Measurements from ENCODE around the gene LOXHD1.

Gene LOXHD1

DNA sequence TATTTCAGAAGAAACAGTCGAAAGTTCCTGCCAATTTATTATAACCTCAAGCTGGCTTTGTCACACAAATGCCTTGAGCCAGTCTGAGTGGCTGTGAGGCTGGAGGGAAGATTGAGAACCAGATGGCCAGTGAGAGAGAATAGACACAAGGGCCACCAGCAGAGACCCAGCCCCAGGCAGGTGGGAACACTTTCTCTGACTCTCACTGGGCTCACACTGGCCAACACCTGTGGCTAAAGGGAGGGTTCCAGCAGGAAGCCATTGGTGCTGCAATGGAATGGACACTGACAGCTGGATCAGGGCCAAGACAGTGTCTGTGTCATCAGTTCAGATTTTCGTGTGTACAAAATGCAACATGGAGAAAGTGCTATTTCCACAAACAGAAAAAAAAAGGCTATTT lies 29.9 kb downstream of the LOXHD1 start:
- no peak overlapping the region for H3K27ac ChIP-seq (replicated peaks)
- no peaks in the 10 kb centered on the region for H3K27me3 ChIP-seq (ENCODE audit: insufficient read depth, poor library complexity, severe bottlenecking)
- no peak for DNase-seq (ENCODE audit: low read depth in 1 of 2, low spot score in 1 of 2)
- H3K4me3 ChIP-seq (replicated peaks; ENCODE audit: insufficient read depth, low read length) = no peak overlapping the region
- no peak for TF ChIP-seq GABPA (IDR thresholded peaks at IDR 0.05; ENCODE audit: low read depth)
- TF ChIP-seq, protein P1, sequence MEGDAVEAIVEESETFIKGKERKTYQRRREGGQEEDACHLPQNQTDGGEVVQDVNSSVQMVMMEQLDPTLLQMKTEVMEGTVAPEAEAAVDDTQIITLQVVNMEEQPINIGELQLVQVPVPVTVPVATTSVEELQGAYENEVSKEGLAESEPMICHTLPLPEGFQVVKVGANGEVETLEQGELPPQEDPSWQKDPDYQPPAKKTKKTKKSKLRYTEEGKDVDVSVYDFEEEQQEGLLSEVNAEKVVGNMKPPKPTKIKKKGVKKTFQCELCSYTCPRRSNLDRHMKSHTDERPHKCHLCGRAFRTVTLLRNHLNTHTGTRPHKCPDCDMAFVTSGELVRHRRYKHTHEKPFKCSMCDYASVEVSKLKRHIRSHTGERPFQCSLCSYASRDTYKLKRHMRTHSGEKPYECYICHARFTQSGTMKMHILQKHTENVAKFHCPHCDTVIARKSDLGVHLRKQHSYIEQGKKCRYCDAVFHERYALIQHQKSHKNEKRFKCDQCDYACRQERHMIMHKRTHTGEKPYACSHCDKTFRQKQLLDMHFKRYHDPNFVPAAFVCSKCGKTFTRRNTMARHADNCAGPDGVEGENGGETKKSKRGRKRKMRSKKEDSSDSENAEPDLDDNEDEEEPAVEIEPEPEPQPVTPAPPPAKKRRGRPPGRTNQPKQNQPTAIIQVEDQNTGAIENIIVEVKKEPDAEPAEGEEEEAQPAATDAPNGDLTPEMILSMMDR (IDR thresholded peaks at IDR 0.05; ENCODE audit: insufficient read depth, low read length) = no peak
- TF ChIP-seq POLR2AphosphoS5 (IDR thresholded peaks at IDR 0.05; ENCODE audit: low read depth) = no peak
- no peak for TF ChIP-seq SPI1 (IDR thresholded peaks at IDR 0.05; ENCODE audit: borderline replicate concordance, low read depth)
- TF ChIP-seq, protein P2, sequence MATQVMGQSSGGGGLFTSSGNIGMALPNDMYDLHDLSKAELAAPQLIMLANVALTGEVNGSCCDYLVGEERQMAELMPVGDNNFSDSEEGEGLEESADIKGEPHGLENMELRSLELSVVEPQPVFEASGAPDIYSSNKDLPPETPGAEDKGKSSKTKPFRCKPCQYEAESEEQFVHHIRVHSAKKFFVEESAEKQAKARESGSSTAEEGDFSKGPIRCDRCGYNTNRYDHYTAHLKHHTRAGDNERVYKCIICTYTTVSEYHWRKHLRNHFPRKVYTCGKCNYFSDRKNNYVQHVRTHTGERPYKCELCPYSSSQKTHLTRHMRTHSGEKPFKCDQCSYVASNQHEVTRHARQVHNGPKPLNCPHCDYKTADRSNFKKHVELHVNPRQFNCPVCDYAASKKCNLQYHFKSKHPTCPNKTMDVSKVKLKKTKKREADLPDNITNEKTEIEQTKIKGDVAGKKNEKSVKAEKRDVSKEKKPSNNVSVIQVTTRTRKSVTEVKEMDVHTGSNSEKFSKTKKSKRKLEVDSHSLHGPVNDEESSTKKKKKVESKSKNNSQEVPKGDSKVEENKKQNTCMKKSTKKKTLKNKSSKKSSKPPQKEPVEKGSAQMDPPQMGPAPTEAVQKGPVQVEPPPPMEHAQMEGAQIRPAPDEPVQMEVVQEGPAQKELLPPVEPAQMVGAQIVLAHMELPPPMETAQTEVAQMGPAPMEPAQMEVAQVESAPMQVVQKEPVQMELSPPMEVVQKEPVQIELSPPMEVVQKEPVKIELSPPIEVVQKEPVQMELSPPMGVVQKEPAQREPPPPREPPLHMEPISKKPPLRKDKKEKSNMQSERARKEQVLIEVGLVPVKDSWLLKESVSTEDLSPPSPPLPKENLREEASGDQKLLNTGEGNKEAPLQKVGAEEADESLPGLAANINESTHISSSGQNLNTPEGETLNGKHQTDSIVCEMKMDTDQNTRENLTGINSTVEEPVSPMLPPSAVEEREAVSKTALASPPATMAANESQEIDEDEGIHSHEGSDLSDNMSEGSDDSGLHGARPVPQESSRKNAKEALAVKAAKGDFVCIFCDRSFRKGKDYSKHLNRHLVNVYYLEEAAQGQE (IDR thresholded peaks at IDR 0.05; ENCODE audit: insufficient replicate concordance, low read depth) = no peak

DNA sequence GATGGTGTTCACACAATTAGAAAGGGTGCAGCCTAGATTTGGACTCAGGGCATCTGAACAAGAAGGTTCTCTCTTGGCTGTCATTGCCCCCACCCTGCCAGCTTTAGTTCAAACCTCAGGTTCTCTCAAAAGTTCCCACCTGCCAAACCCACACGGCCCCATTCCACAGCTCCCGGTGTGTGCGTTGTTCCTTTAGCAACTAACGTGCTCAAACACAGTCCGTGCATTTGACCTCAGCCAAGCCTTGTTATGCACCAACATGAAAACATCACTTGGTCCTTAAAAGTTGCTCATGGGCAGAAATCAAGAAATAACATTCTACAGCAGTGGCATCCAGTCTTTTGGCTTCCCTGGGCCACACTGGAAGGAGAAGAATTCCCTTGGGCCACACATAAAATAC lies 32.0 kb downstream of the LOXHD1 start:
- DNase-seq (ENCODE audit: low read depth in 1 of 2, low spot score in 1 of 2) = no peak
- Histone ChIP-seq H3K4me3 (replicated peaks; ENCODE audit: insufficient read depth, low read length) (no peak overlapping the region), H3K27me3 (ENCODE audit: insufficient read depth, poor library complexity, severe bottlenecking) (no peaks in the 10 kb centered on the region), H3K27ac (replicated peaks) (no peak overlapping the region)
- no peak for TF ChIP-seq GABPA (IDR thresholded peaks at IDR 0.05; ENCODE audit: low read depth)
- TF ChIP-seq, protein P2 (IDR thresholded peaks at IDR 0.05; ENCODE audit: insufficient replicate concordance, low read depth) = no peak
- TF ChIP-seq, protein P1 (IDR thresholded peaks at IDR 0.05; ENCODE audit: insufficient read depth, low read length) = no peak
- TF ChIP-seq POLR2AphosphoS5 (IDR thresholded peaks at IDR 0.05; ENCODE audit: low read depth) = no peak
- TF ChIP-seq SPI1 (IDR thresholded peaks at IDR 0.05; ENCODE audit: borderline replicate concordance, low read depth) = no peak

DNA sequence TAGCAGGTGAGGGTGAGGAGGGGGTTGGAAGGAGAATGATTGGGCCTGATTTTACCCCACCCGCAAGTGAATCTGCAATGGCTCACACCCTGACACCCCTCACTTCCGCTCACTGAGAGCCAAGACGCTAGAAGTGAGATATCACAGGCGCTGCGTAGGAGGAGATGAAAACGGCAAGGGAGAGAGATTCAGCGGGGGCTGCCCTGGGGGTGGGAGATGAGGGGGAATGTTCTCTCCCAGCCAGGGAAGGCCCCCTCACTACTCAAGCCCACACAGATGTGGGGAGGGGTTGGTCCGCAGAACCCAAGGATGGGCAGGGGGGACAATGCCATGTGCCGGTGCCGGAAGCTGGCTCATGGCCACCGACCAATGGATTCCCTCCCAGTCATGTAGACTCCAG lies 32.9 kb downstream of the LOXHD1 start:
- Histone ChIP-seq H3K27me3 (ENCODE audit: insufficient read depth, poor library complexity, severe bottlenecking) (peaks cover 4% of the 10 kb centered on the region), H3K4me3 (replicated peaks; ENCODE audit: insufficient read depth, low read length) (no peak overlapping the region), H3K27ac (replicated peaks) (no peak overlapping the region)
- TF ChIP-seq GABPA (IDR thresholded peaks at IDR 0.05; ENCODE audit: low read depth) (no peak), POLR2AphosphoS5 (IDR thresholded peaks at IDR 0.05; ENCODE audit: low read depth) (no peak), SPI1 (IDR thresholded peaks at IDR 0.05; ENCODE audit: borderline replicate concordance, low read depth) (no peak)
- TF ChIP-seq, protein P1 (IDR thresholded peaks at IDR 0.05; ENCODE audit: insufficient read depth, low read length) = no peak
- TF ChIP-seq, protein P2 (IDR thresholded peaks at IDR 0.05; ENCODE audit: insufficient replicate concordance, low read depth) = no peak
- no peak for DNase-seq (ENCODE audit: low read depth in 1 of 2, low spot score in 1 of 2)
